Memory B cell (primary cell): Measurements from ENCODE around the gene MAN1C1.
A peak's percentile ranks its signal among the peaks of the same experiment; 100 is the strongest.

Source experiments
- ATAC-seq: fragments of 150-1000 bp; cut with Tn5 transposase; 2 replicates; pipeline ENCODE4 v1.10.0; 2021; ENCODE audit warnings: low read depth, mild to moderate bottlenecking, moderate library complexity
- DNase-seq, 2 donors: peaks; one replicate each; pipeline ENCODE4 v3.0.0; 2022; ENCODE audit warnings: low spot score in 2 of 2
- H3K27ac Mint-ChIP-seq: one replicate; pipeline ENCODE4 v1.8.0; 2022; ENCODE audit warnings: mild to moderate bottlenecking, moderate library complexity, mixed read lengths
- H3K27me3 Mint-ChIP-seq: one replicate; pipeline ENCODE4 v1.8.0; 2022; ENCODE audit warnings: mixed read lengths
- H3K36me3 Mint-ChIP-seq: one replicate; pipeline ENCODE4 v1.8.0; 2022; ENCODE audit warnings: mild to moderate bottlenecking, mixed read lengths
- H3K4me1 Mint-ChIP-seq: one replicate; pipeline ENCODE4 v1.8.0; 2022; ENCODE audit warnings: mixed read lengths
- H3K4me3 Mint-ChIP-seq: one replicate; pipeline ENCODE4 v1.8.0; 2022; ENCODE audit warnings: mild to moderate bottlenecking, moderate library complexity, mixed read lengths
- H3K9me3 Mint-ChIP-seq: one replicate; pipeline ENCODE4 v1.8.0; 2022; ENCODE audit warnings: mixed read lengths

Gene MAN1C1

DNA sequence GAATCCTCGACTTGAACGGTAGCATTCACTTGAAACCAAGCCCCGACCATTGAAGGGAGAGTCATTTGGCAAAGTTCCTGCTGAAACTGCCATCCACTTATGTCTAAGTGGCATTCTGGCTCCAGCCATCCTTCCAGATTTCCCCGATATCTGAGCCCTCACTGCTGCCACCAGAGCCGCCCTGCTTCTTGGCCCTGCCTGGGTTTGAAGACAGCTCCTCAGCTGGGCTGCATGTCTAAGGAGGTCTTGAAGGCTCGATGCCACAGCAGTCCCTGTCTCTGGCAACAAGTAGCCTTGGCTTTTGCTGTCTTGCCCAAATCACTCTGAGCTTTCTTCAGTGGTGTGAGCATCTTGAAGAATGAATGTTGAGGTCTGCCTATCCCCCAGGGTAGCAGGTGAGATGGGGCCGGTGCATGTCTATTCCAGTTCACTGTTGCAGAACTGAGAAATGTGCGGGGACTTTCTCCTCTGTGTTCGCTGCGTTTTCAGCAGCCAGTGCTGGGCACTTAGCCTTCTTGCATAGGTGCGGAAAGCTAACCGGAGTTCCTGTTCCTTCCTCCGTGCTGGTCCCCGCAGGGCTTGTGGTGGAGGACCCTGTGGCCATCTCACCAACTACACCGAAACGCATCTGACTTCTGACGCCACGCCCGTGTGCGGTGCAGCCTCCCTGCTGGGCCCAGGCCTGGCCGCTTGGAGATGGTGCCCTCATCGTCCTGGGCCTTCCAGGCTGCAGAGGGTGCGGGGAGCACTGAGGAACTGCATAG is 29.2 kb downstream of the MAN1C1 start:
- Mint-ChIP-seq H3K9me3 (no peaks in the 10 kb centered on the region), H3K36me3 (peaks cover 2% of the 10 kb centered on the region), H3K4me3 (no peak overlapping the region), H3K27me3 (peaks cover 30% of the 10 kb centered on the region), H3K27ac (no peak overlapping the region), H3K4me1 (peaks cover 10% of the 10 kb centered on the region)
- no peak for DNase-seq
- no peak for ATAC-seq

DNA sequence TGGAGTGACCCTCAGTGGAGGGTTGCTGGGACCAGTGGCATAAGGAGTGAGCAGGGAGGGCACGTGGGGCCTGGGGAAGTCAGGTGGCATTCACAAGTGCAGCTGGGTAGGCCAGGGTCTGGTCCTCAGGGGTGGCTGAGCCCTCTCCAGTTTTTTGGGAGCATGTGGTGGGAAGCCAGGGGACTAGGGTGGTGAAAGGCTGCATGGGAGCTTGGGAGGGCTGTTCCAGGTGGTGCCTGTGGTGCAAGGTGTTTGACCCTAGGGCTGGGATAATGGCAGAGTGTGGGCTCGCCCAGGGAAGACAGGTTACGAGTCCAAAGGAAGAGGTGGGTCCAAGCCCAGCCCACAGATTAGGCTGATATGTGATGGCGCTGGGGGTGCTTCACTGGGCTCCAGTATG is 30.5 kb downstream of the MAN1C1 start:
- ATAC-seq (no peak), DNase-seq (no peak)
- Mint-ChIP-seq H3K36me3 (peaks cover 2% of the 10 kb centered on the region), H3K9me3 (no peaks in the 10 kb centered on the region), H3K27ac (no peak overlapping the region), H3K4me1 (peaks cover 10% of the 10 kb centered on the region), H3K4me3 (no peak overlapping the region), H3K27me3 (peaks cover 24% of the 10 kb centered on the region)

DNA sequence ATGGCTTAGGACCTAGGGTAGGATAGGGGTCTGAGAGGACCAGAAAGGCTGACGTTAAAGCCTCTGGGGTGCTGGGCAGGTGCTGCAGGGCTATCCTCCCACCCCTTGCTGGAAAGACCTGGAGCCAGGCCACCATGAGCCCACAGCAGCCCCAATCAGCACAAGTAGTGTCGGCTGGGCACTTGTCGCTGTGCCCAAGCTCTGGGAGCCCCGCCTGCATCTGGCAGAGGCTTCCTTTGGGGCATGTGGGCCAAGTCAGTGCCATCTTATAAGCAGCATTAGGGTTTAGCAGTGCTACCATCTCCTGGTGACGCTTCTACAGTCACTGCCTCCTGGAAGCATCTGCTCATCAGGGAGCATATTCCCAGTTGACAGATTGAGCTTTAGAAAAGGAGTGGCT is 31.3 kb downstream of the MAN1C1 start:
- Mint-ChIP-seq H3K27ac (no peak overlapping the region), H3K4me1 (peaks cover 3% of the 10 kb centered on the region), H3K36me3 (peaks cover 2% of the 10 kb centered on the region), H3K27me3 (peaks cover 24% of the 10 kb centered on the region), H3K4me3 (no peak overlapping the region), H3K9me3 (no peaks in the 10 kb centered on the region)
- DNase-seq (no peak), ATAC-seq (no peak)

DNA sequence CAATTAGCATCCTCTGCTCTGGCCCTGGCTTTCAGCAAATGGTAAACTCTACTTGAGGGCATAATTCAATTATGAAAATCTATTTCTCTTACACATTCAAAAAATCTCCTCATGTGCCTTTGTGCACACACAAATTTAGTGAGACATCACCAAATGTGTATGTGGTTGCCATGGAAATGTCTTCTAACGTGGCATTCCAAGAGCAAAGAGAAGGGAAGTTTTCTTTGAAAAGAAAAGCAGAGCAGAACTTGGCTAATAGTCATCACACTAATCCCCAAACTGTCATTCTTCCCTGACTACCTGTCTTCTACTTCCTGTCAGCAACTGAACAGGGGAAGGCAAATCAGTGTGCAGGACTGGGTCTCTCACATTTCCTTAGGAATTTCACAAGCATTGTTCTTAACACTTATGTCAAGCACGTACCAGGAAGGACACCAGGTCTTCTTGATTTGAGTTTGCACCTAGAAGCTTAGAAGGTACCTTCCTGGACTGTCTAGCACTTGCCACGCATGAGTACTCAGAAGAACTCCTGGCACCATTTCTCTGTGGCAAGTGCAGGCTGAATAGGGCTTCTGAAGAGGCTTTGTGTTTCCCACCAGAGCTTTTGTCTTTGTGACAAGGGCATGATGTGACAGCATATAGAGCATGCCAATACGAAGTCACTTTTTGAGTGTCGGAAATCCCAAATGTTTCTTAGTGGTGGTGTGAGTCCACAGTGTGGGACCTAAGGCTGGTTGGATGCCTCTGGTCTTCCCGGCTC is 32.3 kb downstream of the MAN1C1 start:
- no peaks in the 10 kb centered on the region for H3K9me3 Mint-ChIP-seq
- peaks cover 2% of the 10 kb centered on the region for H3K4me1 Mint-ChIP-seq
- DNase-seq (no peak), ATAC-seq (no peak)
- no peak overlapping the region for H3K4me3 Mint-ChIP-seq
- H3K27ac Mint-ChIP-seq: no peak overlapping the region
- peaks cover 2% of the 10 kb centered on the region for H3K36me3 Mint-ChIP-seq
- peaks cover 23% of the 10 kb centered on the region for H3K27me3 Mint-ChIP-seq

DNA sequence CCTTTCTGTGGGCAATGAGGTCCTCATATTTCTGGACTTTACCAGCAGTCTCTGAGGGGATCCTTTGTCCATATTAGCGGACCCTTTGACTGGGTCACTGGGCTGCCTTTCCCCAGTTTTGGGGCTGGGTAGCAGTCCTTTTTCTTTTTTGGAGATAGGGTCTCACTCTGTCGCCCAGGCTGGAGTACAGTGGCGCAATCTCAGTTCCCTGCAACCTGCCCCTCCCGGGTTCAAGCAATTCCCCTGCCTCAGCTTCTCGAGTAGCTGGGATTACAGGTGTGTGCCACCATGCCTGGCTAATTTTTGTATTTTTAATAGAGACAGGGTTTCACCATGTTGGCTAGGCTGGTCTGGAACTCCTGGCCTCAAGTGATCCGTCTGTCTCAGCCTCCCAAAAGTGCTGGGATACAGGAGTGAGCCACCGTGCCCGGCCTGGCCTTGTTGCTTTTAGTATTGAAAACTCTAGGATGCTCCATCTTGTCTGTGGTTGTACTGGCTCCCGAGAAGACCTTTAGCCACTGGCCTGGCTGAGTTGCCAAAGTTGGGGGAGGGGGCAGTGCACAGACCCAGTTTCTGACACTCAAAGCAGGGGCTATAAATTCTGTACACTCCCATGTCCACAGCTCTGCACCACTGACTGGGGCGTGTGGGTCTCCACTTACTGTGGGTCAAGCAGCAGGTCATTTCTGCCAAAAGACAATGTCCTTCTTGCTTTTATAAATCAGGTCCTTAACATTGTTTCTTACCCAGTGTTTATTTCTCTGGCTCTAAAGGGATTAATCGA is 33.1 kb downstream of the MAN1C1 start:
- peaks cover 19% of the 10 kb centered on the region for H3K27me3 Mint-ChIP-seq
- ATAC-seq: no peak
- H3K4me3 Mint-ChIP-seq: no peak overlapping the region
- H3K27ac Mint-ChIP-seq: no peak overlapping the region
- no peak for DNase-seq
- no peaks in the 10 kb centered on the region for H3K9me3 Mint-ChIP-seq
- H3K4me1 Mint-ChIP-seq: no peaks in the 10 kb centered on the region
- H3K36me3 Mint-ChIP-seq: no peaks in the 10 kb centered on the region

DNA sequence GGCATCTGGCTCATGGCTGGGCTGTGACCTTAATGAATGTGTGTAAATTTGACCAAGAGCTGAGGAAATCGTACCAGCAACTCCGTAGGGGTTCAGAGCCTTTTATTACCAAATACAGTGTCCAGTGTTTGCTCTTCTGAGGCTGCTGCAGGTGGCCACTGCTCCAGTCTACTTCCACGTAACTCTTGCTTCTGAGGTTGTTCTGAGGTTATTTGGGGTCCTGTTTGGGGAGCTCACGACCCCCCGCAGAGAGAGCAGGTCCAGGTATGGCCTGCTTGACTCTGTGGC is 33.6 kb downstream of the MAN1C1 start:
- Mint-ChIP-seq H3K4me1 (no peaks in the 10 kb centered on the region), H3K27ac (no peak overlapping the region), H3K4me3 (no peak overlapping the region), H3K36me3 (no peaks in the 10 kb centered on the region), H3K27me3 (peaks cover 17% of the 10 kb centered on the region), H3K9me3 (no peaks in the 10 kb centered on the region)
- no peak for ATAC-seq
- DNase-seq: no peak

DNA sequence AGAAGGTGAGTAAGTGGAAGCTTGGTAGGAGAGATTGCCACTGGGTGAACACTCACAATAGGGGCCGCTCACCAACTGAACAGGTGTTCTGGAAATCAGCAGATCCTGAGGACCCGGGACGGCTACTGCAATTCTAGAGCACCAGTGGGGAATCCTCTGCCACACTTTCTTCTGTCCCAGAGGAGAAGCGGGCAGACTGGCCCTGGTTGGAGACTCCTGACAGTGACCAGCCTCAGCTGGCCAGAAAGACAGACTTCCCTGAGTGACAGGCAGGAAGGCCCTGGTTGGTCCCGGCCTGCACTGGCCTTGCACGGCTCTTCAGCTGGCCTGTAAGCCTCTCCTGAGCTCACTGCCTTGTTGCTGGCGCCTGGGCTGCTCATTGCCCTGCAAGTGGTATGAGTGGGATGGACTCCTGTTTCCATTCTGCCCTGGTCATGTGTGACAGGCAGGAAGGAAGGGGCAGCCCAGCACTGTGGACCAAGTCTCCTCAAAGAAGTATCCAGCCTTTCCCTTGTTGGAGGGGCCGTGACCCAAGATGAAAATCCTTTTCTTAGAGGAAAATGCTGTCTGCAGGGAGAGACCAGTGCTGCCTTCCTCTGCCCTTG is 34.5 kb downstream of the MAN1C1 start:
- ATAC-seq: no peak
- no peak for DNase-seq
- H3K27me3 Mint-ChIP-seq: peaks cover 14% of the 10 kb centered on the region
- no peaks in the 10 kb centered on the region for H3K9me3 Mint-ChIP-seq
- no peak overlapping the region for H3K27ac Mint-ChIP-seq
- H3K4me3 Mint-ChIP-seq: no peak overlapping the region
- no peaks in the 10 kb centered on the region for H3K36me3 Mint-ChIP-seq
- H3K4me1 Mint-ChIP-seq: no peaks in the 10 kb centered on the region

DNA sequence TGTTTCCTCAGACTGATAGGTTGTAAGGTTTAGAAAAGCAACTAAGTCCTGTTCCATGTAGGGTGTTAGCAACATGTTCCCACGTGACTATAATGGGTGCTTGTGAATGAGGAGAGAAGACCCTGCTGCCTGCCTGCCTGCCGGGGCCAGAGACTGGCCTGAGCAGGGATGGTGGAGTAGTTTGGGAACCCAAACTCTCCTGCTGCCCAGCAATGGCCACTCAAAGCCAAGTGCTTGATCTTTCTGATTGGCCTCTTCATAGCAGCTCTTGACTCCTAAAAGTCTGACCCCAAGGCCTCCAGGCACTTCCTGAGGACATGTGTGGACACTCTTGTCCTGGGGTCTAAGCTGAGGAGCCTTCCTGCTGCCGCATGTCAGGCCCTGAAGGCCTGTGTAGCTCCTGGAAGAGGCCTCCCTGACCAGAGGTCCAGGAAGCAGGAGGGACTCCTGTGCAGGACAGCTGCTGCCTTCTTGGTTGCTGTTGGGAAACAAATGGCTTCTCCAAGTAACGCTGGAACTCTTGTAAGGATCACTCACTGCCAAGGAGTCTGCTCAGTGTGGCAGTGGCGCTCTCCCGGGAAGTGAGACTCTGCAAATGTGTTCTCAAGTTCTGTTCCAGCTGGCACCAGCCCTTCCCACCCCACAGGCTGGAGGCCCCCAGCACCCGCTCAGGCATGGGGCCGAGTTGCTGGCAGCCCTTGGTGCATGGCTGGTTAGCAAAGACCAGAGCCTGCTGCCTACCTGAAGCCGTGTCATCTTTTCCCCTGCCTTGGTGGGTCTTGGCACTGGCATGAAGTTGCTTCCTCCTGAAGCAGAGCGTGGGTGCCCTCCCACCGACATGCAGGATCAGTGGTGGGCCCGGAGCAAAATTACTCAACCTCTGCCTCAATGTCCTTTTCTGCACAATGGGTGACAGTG is 35.5 kb downstream of the MAN1C1 start:
- H3K27ac Mint-ChIP-seq: no peak overlapping the region
- H3K27me3 Mint-ChIP-seq: peaks cover 8% of the 10 kb centered on the region
- ATAC-seq (no peak), DNase-seq (no peak)
- no peak overlapping the region for H3K4me3 Mint-ChIP-seq
- H3K36me3 Mint-ChIP-seq: no peaks in the 10 kb centered on the region
- no peaks in the 10 kb centered on the region for H3K9me3 Mint-ChIP-seq
- H3K4me1 Mint-ChIP-seq: peaks cover under 1% of the 10 kb centered on the region

DNA sequence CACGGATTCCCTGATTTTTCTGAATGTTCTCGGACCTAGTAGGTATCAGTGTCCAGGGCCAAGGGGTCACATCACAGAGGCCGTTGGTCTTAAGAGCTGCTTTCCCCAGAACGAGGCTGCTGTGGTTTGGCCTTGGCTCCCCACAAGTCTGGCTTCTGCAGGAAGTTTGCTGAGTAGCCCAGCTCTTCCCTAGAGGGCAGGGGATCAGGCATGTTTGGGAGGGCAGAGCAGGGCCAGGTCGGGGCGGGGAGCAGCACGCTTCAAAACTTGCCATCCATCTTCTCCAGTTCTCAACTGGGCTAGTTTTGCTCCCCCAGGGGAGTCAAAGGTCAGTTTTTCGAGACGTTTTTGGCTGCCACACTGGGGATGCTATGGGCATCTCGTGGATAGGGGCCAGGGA is 37.0 kb downstream of the MAN1C1 start:
- peaks cover 2% of the 10 kb centered on the region for H3K4me1 Mint-ChIP-seq
- no peaks in the 10 kb centered on the region for H3K9me3 Mint-ChIP-seq
- no peak for DNase-seq
- no peaks in the 10 kb centered on the region for H3K36me3 Mint-ChIP-seq
- ATAC-seq: no peak
- no peak overlapping the region for H3K27ac Mint-ChIP-seq
- no peak overlapping the region for H3K4me3 Mint-ChIP-seq
- peaks cover 6% of the 10 kb centered on the region for H3K27me3 Mint-ChIP-seq

DNA sequence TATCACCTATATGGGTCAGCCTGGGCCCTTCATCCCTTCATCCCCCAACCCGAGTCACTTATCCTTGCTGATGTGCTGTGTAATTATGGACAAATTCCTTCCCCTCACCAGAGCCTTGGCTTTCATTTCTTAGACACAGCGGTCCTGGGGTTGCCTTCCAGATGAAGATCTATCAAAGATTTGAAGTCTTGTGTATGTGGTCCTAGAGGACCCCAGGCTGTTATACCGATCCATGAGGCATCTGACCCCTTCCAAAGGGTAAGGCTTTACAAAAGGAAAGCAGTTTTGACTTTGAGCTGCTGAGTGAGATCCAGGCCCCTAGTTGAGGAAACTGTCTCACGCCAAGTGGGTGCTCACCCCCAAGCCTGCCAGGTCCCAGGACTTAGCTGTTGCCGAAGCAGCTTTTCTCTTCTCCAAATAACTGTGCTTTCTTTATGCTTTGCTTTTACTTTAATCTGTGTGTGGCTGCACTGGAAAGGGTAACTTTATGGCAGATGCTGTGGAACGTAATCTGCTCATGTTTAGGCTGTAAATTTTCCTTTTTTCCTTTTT is 37.6 kb downstream of the MAN1C1 start:
- no peaks in the 10 kb centered on the region for H3K9me3 Mint-ChIP-seq
- H3K27me3 Mint-ChIP-seq: peaks cover 6% of the 10 kb centered on the region
- H3K27ac Mint-ChIP-seq: no peak overlapping the region
- DNase-seq (no peak), ATAC-seq (no peak)
- peaks cover 3% of the 10 kb centered on the region for H3K4me1 Mint-ChIP-seq
- no peak overlapping the region for H3K4me3 Mint-ChIP-seq
- no peaks in the 10 kb centered on the region for H3K36me3 Mint-ChIP-seq

DNA sequence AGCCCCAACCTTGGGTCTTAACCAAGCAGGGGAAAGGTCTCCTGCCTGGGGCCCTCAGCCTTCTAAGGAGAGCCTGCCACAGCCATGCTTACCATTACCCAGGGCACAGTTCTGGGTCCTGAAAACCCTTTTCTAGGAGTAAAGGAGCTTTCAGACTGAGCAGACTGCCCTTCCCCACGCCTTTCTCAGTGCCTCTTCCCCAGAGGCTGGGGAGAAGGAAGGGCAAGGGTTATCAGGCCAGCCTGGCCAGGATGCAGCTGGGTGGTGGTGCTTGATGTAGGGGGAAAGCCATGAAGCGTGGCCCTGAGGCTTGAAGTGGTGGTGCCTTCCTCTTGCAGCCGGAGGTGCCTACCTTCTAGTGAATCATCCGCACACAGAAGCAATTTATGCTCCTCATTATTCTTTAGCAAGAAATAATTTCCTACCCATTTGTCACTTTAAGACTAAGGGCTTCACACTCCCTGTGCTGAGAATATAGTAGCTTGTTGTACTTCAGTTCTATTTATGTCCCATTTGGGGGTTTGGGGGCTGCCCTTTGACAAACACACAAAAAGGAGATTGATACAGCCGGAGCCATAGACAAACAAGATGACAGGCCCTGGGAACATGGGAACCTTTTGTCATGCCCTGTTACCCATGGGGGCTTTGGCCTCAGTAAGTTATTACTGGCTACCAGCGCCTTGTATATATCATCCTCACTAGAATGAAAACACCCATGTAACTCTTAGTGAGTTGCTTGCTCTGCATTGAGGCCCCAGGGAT is 40.7 kb downstream of the MAN1C1 start:
- Mint-ChIP-seq H3K9me3 (no peaks in the 10 kb centered on the region), H3K4me3 (no peak overlapping the region), H3K27ac (no peak overlapping the region), H3K36me3 (no peaks in the 10 kb centered on the region), H3K27me3 (peaks cover 8% of the 10 kb centered on the region), H3K4me1 (peaks cover 4% of the 10 kb centered on the region)
- peak; percentile 68 for ATAC-seq
- no peak for DNase-seq

DNA sequence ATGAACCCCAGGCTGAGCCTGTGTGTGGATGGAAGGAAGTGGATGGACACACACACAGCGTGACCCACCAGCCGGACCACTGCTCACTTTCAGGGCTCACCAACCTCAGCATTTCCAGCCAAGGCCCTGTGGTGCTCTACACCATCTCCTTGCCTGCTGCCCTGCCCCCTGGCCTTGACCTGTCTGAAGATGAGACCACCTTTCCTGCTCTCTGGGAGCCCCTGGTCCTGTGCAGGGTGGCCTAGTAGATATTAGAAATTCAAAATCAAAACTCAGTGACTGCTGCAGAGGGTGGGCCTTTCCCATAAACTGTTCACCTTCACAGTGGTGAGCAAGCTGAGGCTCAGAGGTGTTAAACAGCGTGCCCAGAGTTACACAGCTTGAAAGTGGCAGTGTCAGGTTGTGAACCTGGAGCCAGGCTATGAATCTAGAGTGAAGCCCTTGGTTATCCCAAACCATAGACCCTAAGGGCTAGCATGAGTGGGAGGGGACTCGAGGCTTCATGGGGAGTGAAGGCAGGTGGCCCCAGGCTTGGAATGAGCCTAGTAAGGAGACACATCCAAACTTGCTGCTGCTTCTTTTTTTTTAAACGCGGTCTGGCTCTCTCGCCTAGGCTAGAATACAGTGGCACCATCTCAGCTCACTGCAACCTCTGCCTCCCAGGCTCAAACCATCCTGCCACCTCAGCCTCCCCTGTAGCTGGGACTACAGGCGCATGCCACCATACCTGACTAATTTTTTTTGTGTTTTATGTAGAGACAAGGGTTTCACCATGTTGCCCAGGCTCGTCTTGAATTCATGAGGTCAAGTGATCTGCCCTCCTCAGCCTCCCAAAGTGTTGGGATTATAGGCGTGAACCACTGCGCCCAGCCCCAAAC is 41.5 kb downstream of the MAN1C1 start:
- no peak overlapping the region for H3K4me3 Mint-ChIP-seq
- DNase-seq (no peak), ATAC-seq (no peak)
- H3K27ac Mint-ChIP-seq: no peak overlapping the region
- H3K9me3 Mint-ChIP-seq: no peaks in the 10 kb centered on the region
- peaks cover 10% of the 10 kb centered on the region for H3K27me3 Mint-ChIP-seq
- peaks cover 4% of the 10 kb centered on the region for H3K4me1 Mint-ChIP-seq
- no peaks in the 10 kb centered on the region for H3K36me3 Mint-ChIP-seq
